Choroid plexus epithelial cell (primary cell): Measurements from ENCODE around the gene CNOT6.
"Not testable (repeated sequence)": the region's sequence is repeated elsewhere in the genome, so short reads cannot be mapped to it uniquely, and the experiment has no call there.

ENCODE experiments used
- DNase-seq: peaks from one replicate; pipeline ENCODE4 v3.0.0-alpha.2; 2010; ENCODE audit warnings: low read depth
- H3K4me3 ChIP-seq: 2 replicates; pipeline ENCODE4 v1.5.1; 2011; ENCODE audit warnings: low read depth, mild to moderate bottlenecking, control low read depth, low read length, moderate library complexity
- CTCF ChIP-seq: conservative IDR thresholded peaks from 2 replicates; pipeline ENCODE4 v1.5.1; 2011; ENCODE audit warnings: low read depth, mild to moderate bottlenecking, control low read depth, inconsistent platforms, low read length, moderate library complexity

The CNOT6 gene

DNA sequence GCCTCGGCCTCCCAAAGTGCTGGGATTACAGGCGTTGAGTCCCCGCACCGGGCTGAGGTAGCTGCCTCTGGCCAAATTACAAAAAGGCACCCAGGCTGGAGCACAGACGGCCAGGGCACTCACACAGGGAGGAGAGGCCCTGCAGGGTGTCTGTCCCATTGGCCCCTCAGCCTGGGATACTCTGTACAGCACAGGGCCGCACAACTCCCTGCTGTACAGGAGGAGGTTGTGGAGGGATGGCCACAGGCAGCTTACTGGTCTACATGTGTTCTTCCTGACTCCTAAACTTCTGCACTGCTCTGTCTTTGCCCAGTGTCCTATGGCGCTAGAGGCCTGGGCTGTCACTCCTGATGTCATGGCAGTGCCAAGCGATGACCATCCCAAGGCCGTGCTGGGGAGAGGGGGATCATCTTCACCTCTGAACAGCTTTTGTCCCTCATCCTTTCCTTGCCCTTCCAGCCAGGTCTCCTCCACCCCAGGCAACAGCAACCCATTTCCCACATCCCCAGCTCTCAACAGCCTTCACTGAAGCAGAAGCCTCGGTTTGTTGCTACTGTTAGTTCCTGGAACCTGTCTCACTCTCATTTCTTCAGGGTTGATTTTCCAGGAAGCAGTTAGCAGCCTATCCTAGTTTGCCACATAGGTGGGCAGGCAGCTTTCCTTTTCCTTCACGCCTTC, 1.8 kb upstream of the CNOT6 start:
- no peak for TF ChIP-seq CTCF
- DNase-seq = no peak
- no peak overlapping the region for H3K4me3 ChIP-seq

DNA sequence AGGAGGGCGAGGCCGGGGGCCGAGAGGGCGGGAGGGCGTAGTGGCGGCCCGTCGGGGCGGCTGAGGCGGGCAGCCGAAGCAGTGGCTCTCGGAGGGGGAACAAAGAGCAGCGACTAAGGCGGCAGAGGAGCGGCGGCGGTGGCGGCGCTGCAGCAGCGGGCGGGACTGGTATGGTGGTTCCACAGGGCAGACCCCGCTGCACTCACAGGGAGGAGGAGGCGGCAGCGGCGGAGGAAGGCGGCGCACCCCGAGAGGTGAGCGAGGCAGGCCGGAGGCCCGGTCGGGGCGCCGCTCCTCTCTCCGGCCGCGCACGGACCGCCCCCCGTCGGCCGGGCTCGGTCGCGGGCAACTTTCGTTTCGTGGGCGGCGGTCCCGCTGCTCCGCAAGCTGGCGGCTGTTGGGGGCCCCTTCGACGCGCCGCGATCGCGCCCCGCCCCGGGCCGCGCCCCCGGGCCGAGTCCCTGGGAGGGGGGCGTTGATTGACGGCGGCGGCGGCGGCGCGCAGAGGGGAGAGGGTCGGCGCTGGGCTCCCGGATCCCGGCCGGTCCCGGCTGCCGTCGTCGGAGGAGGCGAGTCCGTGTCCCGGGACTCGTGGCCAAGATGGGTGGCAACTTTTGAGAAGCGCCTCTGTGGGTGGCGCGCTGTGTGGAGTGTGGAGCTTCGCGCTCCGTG, 467 bp downstream of the CNOT6 start:
- peak overlapping the region; percentile 92 for H3K4me3 ChIP-seq
- no peak for TF ChIP-seq CTCF
- peak; percentile 32 for DNase-seq

GRCh38 chr5:180495292-180495691, 1.1 kb downstream of the CNOT6 start:
- TF ChIP-seq CTCF = no peak
- H3K4me3 ChIP-seq = peak overlapping the region; percentile 92
- DNase-seq = peak; percentile 9

- TF ChIP-seq CTCF = no peak
- H3K4me3 ChIP-seq = peak overlapping the region; percentile 4
- DNase-seq = no peak
Measured at GRCh38 chr5:180495991-180496741, 2.0 kb downstream of the CNOT6 start.

DNA sequence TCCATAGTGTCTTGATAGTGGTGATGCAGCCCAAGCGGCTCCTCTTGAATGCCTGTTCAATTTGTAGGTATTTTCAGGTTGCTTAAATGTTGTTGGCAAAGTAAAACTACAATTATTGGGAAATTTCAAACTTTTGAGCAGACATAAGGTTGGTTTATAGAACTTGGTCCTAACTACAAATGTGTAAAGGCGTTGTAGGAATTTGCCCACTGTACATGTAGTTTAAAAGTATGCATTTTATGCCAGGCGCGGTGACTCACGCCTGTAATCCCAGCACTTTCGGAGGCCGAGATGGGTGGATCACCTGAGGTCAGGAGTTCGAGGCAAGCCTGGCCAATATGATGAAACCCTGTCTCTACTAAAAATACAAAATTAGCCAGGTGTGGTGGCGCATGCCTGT, 2.6 kb downstream of the CNOT6 start:
- H3K4me3 ChIP-seq, DNase-seq: not testable (repeated sequence)

GRCh38 chr5:180497865-180498264, 3.7 kb downstream of the CNOT6 start:
- not testable (repeated sequence) for H3K4me3 ChIP-seq, DNase-seq

DNA sequence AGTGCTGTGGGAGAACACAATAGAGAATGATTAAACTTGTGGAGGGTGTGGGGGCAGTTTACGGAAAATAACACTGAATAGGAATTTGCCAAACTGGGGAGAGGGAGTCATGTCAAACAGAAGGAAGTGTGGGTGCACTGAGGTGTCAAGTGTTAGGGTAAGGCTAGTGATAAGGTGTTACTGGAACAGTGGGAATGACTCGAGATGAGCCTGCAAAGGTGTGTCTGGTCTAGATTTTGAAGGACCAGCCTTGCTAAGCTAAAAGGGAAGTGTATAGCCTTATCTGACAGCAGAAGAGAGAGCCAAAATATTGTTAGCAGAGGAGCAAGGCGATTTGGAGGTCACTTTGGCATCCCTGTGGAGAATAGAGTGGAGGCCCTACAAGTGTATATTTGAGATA, 4.2 kb downstream of the CNOT6 start:
- DNase-seq = no peak
- TF ChIP-seq CTCF = no peak

More for the DNA sequence above, 4.2 kb downstream of the CNOT6 start:
- H3K4me3 ChIP-seq = no peak overlapping the region
